ENCODE results near the gene CIROP. TPM values are rescaled to one million over a fixed set of nuclear protein-coding genes. Genes with fewer than 3 reads are reported as not detected.

Gene CIROP
- total and polyA plus RNA-seq, 8 donors: 0.06 to 0.08 TPM; not detected in 6

- Histone ChIP-seq H3K27me3 (peaks cover 0 to 8% of the 10 kb centered on the region in 2 donors), H3K27ac (peak within 1 kb of the TSS; percentile 58 to 69), H3K9me3 (no peaks in the 10 kb centered on the region), H3K4me3 (peak within 1 kb of the TSS; percentile 62 to 67), H3K36me3 (peaks cover 0 to 38% of the 10 kb centered on the region in 2 donors), H3K4me1 (peaks cover 11 to 33% of the 10 kb centered on the region in 2 donors)
- DNase-seq (peak; percentile 75 to 93 (median 84)), ATAC-seq (peak; percentile 75)
- intact Hi-C loops (cut with DNase I): loop anchor here (5.0 to 10.0 kb wide), 2 partner anchors 70 to 72 kb away; partner anchors contain the start of gene AJUBA (in 1 of the 2)
- TF ChIP-seq CTCF (IDR thresholded peaks at IDR 0.05): no peak
Observed at GRCh38 chr14:23056956-23057756, 47.6 kb downstream of the CIROP start, which contains the start of gene CDH24. Gene CDH24 (minus strand): TSS chr14:23057520. CDS start chr14:23055733, 1,787 bp downstream.

- H3K27me3 ChIP-seq: peaks cover 0 to 8% of the 10 kb centered on the region in 2 donors
- peaks cover 0 to 30% of the 10 kb centered on the region in 2 donors for H3K36me3 ChIP-seq
- intact Hi-C loops (cut with DNase I): loop anchor here (5.0 to 10.0 kb wide), 2 partner anchors 69 to 72 kb away; partner anchors contain the start of gene AJUBA (in 1 of the 2)
- no peaks in the 10 kb centered on the region for H3K9me3 ChIP-seq
- H3K4me1 ChIP-seq: peaks cover 11 to 29% of the 10 kb centered on the region in 2 donors
- peak overlapping the region in 1 of 2 donors; percentile 37 for H3K27ac ChIP-seq
- H3K4me3 ChIP-seq: peak overlapping the region; percentile 62 to 67
- peak; percentile 66 for ATAC-seq
- DNase-seq: peak in 3 of 4 donors; percentile 47 to 88 (median 73)
- peak; percentile 44 to 66 for TF ChIP-seq CTCF (IDR thresholded peaks at IDR 0.05)
Observed at GRCh38 chr14:23056145-23056955, 48.4 kb downstream of the CIROP start.

- DNase-seq (no peak), ATAC-seq (no peak)
- Histone ChIP-seq H3K27ac (no peak overlapping the region), H3K27me3 (peaks cover 0 to 8% of the 10 kb centered on the region in 2 donors), H3K4me1 (peaks cover 11 to 29% of the 10 kb centered on the region in 2 donors), H3K9me3 (no peaks in the 10 kb centered on the region), H3K36me3 (peaks cover 0 to 24% of the 10 kb centered on the region in 2 donors), H3K4me3 (no peak overlapping the region)
- TF ChIP-seq CTCF (IDR thresholded peaks at IDR 0.05): no peak
- intact Hi-C loops (cut with DNase I): loop anchor here (5.0 to 10.0 kb wide), 2 partner anchors 68 to 71 kb away; partner anchors contain the start of gene AJUBA (in 1 of the 2)
Observed at GRCh38 chr14:23055621-23056144, 49.1 kb downstream of the CIROP start.

GRCh38 chr14:23055147-23055550 is 49.6 kb downstream of the CIROP start:
- no peak for ATAC-seq
- no peak for TF ChIP-seq CTCF (IDR thresholded peaks at IDR 0.05)
- intact Hi-C loops (cut with DNase I): loop anchor here (5.0 to 10.0 kb wide), 2 partner anchors 68 to 70 kb away; partner anchors contain the start of gene AJUBA (in 1 of the 2)

More at GRCh38 chr14:23055147-23055550, 49.6 kb downstream of the CIROP start:
- no peak overlapping the region for H3K4me3 ChIP-seq
- H3K27me3 ChIP-seq: peaks cover 0 to 8% of the 10 kb centered on the region in 2 donors
- H3K36me3 ChIP-seq: peaks cover 0 to 18% of the 10 kb centered on the region in 2 donors
- no peak for DNase-seq
- H3K9me3 ChIP-seq: no peaks in the 10 kb centered on the region
- peaks cover 11 to 29% of the 10 kb centered on the region in 2 donors for H3K4me1 ChIP-seq
- H3K27ac ChIP-seq: no peak overlapping the region
